Fibroblast of mammary gland (primary cell): ENCODE data around the gene FRAT1.
"Not testable (repeated sequence)": the region's sequence is repeated elsewhere in the genome, so short reads cannot be mapped to it uniquely, and the experiment has no call there.

ENCODE experiments used
- DNase-seq: peaks from one replicate; pipeline ENCODE4 v3.0.0-alpha.2; 2010; ENCODE audit warnings: low read depth
- H3K4me3 ChIP-seq: 2 replicates; pipeline ENCODE4 v1.5.1; 2011; ENCODE audit warnings: low read depth, mild to moderate bottlenecking, low read length, moderate library complexity; ENCODE audit not compliant: control insufficient read depth
- CTCF ChIP-seq: conservative IDR thresholded peaks from 2 replicates; pipeline ENCODE4 v1.5.1; 2011; ENCODE audit warnings: low read depth, low read length, inconsistent platforms; ENCODE audit not compliant: control insufficient read depth, insufficient read depth

Gene FRAT1

GRCh38 chr10:97279121-97279815 is 39.8 kb upstream of the FRAT1 start:
- no peak overlapping the region for H3K4me3 ChIP-seq
- DNase-seq: peak; percentile 77
- no peak for TF ChIP-seq CTCF

DNA sequence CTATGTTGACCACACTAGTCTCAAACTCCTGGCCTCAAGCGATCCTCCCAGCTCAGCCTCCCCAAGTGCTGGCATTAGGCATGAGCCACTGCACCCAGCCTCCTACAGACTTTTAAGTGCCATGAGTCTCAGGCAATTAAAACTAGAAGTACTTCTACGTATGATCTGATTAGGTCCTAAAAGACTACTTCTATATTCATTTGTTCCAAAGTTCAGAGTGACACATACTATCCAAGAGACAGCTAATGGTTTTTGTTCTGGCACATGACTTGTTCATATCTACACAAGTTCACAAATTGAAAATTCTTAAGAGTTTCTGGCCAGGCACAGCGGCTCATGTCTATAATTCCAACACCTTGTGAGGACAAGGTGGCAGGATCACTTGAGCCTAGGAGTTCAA is 38.3 kb upstream of the FRAT1 start:
- TF ChIP-seq CTCF: no peak
- H3K4me3 ChIP-seq: no peak overlapping the region
- DNase-seq: no peak

- not testable (repeated sequence) for H3K4me3 ChIP-seq, DNase-seq
Observed at GRCh38 chr10:97290076-97290475, 29.0 kb upstream of the FRAT1 start.

DNA sequence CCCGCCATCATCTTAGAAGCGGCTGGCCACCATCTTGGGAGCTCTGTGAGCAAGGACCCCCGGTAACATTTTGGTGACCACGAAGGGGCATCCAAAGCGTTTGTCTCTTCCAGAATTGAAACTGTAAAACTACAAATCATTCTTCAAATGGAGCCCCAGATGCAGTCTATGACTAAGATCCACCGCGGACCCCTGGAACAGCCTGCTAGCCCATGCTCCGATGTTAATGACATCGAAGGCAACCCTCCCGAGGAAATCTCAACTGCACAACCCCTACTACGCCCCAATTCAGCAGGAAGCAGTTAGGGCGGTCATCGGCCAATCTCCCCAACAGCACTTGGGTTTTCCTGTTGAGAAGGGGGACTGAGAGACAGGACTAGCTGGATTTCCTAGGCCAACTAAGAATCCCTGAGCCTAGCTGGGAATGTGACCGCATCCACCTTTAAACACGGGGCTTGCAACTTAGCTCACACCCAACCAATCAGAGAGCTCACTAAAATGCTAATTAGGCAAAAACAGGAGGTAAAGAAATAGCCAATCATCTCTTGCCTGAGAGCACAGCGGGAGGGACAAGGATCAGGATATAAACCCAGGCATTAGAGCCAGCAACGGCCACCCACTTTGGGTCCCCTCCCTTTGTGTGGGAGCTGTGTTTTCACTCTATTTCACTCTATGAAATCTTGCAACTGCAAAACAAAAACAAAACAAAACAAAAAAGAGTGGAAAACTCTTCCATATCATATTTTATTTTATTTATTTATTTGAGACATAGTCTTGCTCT is 28.3 kb upstream of the FRAT1 start:
- peak overlapping the region; percentile 69 for H3K4me3 ChIP-seq
- not testable (repeated sequence) for DNase-seq

GRCh38 chr10:97291357-97292096 is 27.5 kb upstream of the FRAT1 start:
- no peak for TF ChIP-seq CTCF
- DNase-seq: no peak
- peak overlapping the region; percentile 69 for H3K4me3 ChIP-seq

GRCh38 chr10:97292097-97292861 is 26.8 kb upstream of the FRAT1 start, which contains the start of gene ARHGAP19:
TSS of gene ARHGAP19 (minus strand) at chr10:97292637. CDS start at chr10:97292627, 10 bp downstream.
- H3K4me3 ChIP-seq: peak within 1 kb of the TSS; percentile 69
- TF ChIP-seq CTCF: no peak
- peak; percentile 98 for DNase-seq

GRCh38 chr10:97292862-97293198 is 26.2 kb upstream of the FRAT1 start:
- no peak overlapping the region for H3K4me3 ChIP-seq

More at GRCh38 chr10:97292862-97293198, 26.2 kb upstream of the FRAT1 start:
- no peak for DNase-seq
- no peak for TF ChIP-seq CTCF
